H1 (cell line): ENCODE measurements around the gene INPP4B. TPM values are rescaled to one million over a fixed set of nuclear protein-coding genes. Genes with fewer than 3 reads are reported as not detected.

Source experiments
- CTCF ChIA-PET: fragments of 300-600 bp; sonication (Branson Sonifier 250); formaldehyde crosslinking; loops from one replicate; lab custom pipeline; 2021; ENCODE audit not compliant: partially characterized antibody; lab: Charles Lee
- POLR2A ChIA-PET: fragments of 300-600 bp; sonication (Branson Sonifier 250); formaldehyde crosslinking; loops from one replicate; lab custom pipeline; 2021; ENCODE audit warnings: inconsistent platforms; ENCODE audit not compliant: partially characterized antibody; lab: Charles Lee
- DNase-seq, 2 experiments: peaks; one replicate each; pipeline versions ENCODE4 v3.0.0 to v3.0.0-alpha.2; 2010 to 2022; ENCODE audit warnings: low spot score in 2 of 2, low read depth in 1 of 2, mixed read lengths in 1 of 2
- FAIRE-seq: peaks from 2 replicates; lab custom pipeline; 2011; peaks lifted over from hg19 to GRCh38; lab: Jason Lieb, UNC
- H2AFZ ChIP-seq: 2 replicates; pipeline ENCODE4 v1.8.1; 2012; ENCODE audit warnings: low read length, inconsistent platforms
- H2AK5ac ChIP-seq: 2 replicates; pipeline ENCODE4 v1.6.1; 2013; ENCODE audit warnings: low read depth, low read length
- H2BK120ac ChIP-seq: replicated peaks from 2 replicates; pipeline ENCODE3; 2013; ENCODE audit warnings: low read depth, low read length, inconsistent platforms
- H2BK12ac ChIP-seq: 2 replicates; pipeline ENCODE4 v1.6.1; 2013; ENCODE audit warnings: low read depth, low read length
- H2BK15ac ChIP-seq: 2 replicates; pipeline ENCODE4 v1.6.1; 2013; ENCODE audit warnings: low read length
- H2BK20ac ChIP-seq: 2 replicates; pipeline ENCODE4 v1.6.1; 2013; ENCODE audit warnings: low read length
- H2BK5ac ChIP-seq: 2 replicates; pipeline ENCODE4 v1.6.1; 2013; ENCODE audit warnings: low read depth, low read length
- H3K14ac ChIP-seq: 2 replicates; pipeline ENCODE4 v1.6.1; 2013; ENCODE audit warnings: inconsistent platforms; ENCODE audit not compliant: insufficient read length
- H3K18ac ChIP-seq: 2 replicates; pipeline ENCODE4 v1.6.1; 2013; ENCODE audit warnings: low read length; ENCODE audit errors: extremely low read depth
- H3K23ac ChIP-seq: 2 replicates; pipeline ENCODE4 v1.6.1; 2013; ENCODE audit warnings: inconsistent platforms; ENCODE audit not compliant: insufficient read length
- H3K23me2 ChIP-seq: 2 replicates; pipeline ENCODE4 v1.6.1; 2013; ENCODE audit warnings: low read depth, low read length
- H3K27ac ChIP-seq: 2 replicates; pipeline ENCODE4 v1.6.1; 2011; ENCODE audit warnings: low read depth, low read length, inconsistent platforms
- H3K27me3 ChIP-seq, 4 experiments: replicated peaks in 1 of 4; 1 replicate in 1 of 4; 2 replicates in 3 of 4; pipeline versions ENCODE4 v1.6.1 to v1.8.1; 2011 to 2013; ENCODE audit warnings: low read length in 3 of 4, mild to moderate bottlenecking in 3 of 4, inconsistent platforms in 2 of 4, mixed read lengths in 2 of 4, moderate library complexity in 1 of 4; ENCODE audit not compliant: control insufficient read depth in 3 of 4, insufficient read depth in 3 of 4; ENCODE audit errors: extremely low read depth in 1 of 4
- H3K36me3 ChIP-seq, 4 experiments: 2 replicates each; pipeline versions ENCODE4 v1.6.1 to v1.8.1; 2011 to 2013; ENCODE audit warnings: mild to moderate bottlenecking in 4 of 4, low read length in 3 of 4, moderate library complexity in 2 of 4, control low read depth in 1 of 4, inconsistent platforms in 1 of 4; ENCODE audit not compliant: insufficient read depth in 4 of 4, control insufficient read depth in 2 of 4
- H3K4ac ChIP-seq: replicated peaks from 2 replicates; pipeline ENCODE3; 2013; ENCODE audit warnings: low read length, low read depth, mixed read lengths, inconsistent platforms; ENCODE audit not compliant: insufficient read length
- H3K4me1 ChIP-seq, 4 experiments: replicated peaks in 1 of 4; 1 replicate in 1 of 4; 2 replicates in 3 of 4; pipeline versions ENCODE4 v1.6.1 to v1.8.1; 2011 to 2013; ENCODE audit warnings: low read length in 3 of 4, inconsistent platforms in 2 of 4, mixed read lengths in 1 of 4; ENCODE audit not compliant: insufficient read depth in 4 of 4, control insufficient read depth in 3 of 4
- H3K4me2 ChIP-seq, 2 experiments: 2 replicates each; pipeline versions ENCODE4 v1.6.1 to v1.8.1; 2011 to 2013; ENCODE audit warnings: low read depth in 2 of 2, low read length in 2 of 2, control low read depth in 1 of 2, inconsistent platforms in 1 of 2, mild to moderate bottlenecking in 1 of 2; ENCODE audit not compliant: insufficient read depth in 1 of 2
- H3K4me3 ChIP-seq, 4 experiments: fragments of 200-600, 300-600 bp in 1 of 4; sonication (generic), shearing (Covaris generic), sonication (Bioruptor Twin) in 1 of 4; 2 replicates each; pipeline versions ENCODE4 v1.5.1 to v1.8.1; 2011 to 2016; ENCODE audit warnings: low read length in 4 of 4, low read depth in 3 of 4, control low read depth in 2 of 4, inconsistent platforms in 2 of 4, mild to moderate bottlenecking in 2 of 4, mixed read lengths in 1 of 4, moderate library complexity in 1 of 4; ENCODE audit not compliant: insufficient read depth in 2 of 4; ENCODE audit errors: extremely low read depth in 1 of 4
- H3K56ac ChIP-seq: replicated peaks from 2 replicates; pipeline ENCODE3; 2013; ENCODE audit warnings: low read depth, mild to moderate bottlenecking, mixed read lengths, low read length, inconsistent platforms; ENCODE audit not compliant: insufficient read length
- H3K79me1 ChIP-seq: 2 replicates; pipeline ENCODE4 v1.6.1; 2013; ENCODE audit warnings: low read depth, low read length, control low read depth
- H3K79me2 ChIP-seq, 2 experiments: 2 replicates each; pipeline versions ENCODE4 v1.6.1 to v1.8.1; 2012 to 2013; ENCODE audit warnings: low read length in 2 of 2, mild to moderate bottlenecking in 2 of 2, inconsistent platforms in 1 of 2; ENCODE audit not compliant: insufficient read depth in 2 of 2, control insufficient read depth in 1 of 2
- H3K9ac ChIP-seq, 4 experiments: replicated peaks in 1 of 4; 1 replicate in 1 of 4; 2 replicates in 3 of 4; pipeline versions ENCODE4 v1.6.1 to v1.8.1; 2011 to 2013; ENCODE audit warnings: low read depth in 3 of 4, low read length in 3 of 4, control low read depth in 2 of 4, mild to moderate bottlenecking in 2 of 4, moderate library complexity in 2 of 4, inconsistent platforms in 1 of 4; ENCODE audit errors: extremely low read depth in 1 of 4
- H3K9me3 ChIP-seq, 2 experiments: 2 replicates each; pipeline versions ENCODE4 v1.6.1 to v1.8.1; 2012 to 2013; ENCODE audit warnings: mild to moderate bottlenecking in 2 of 2, moderate library complexity in 2 of 2, control low read depth in 1 of 2, inconsistent platforms in 1 of 2, low read depth in 1 of 2, low read length in 1 of 2, mixed read lengths in 1 of 2; ENCODE audit not compliant: insufficient read depth in 2 of 2
- H4K20me1 ChIP-seq, 2 experiments: replicated peaks in 1 of 2; 2 replicates each; pipeline versions ENCODE3 to v1.8.1; 2011 to 2013; ENCODE audit warnings: inconsistent platforms in 2 of 2, low read length in 2 of 2, mild to moderate bottlenecking in 1 of 2; ENCODE audit not compliant: insufficient read depth in 2 of 2, control insufficient read depth in 1 of 2
- H4K5ac ChIP-seq: 2 replicates; pipeline ENCODE4 v1.6.1; 2013; ENCODE audit warnings: low read length, low read depth, mixed read lengths, inconsistent platforms; ENCODE audit not compliant: insufficient read length
- H4K8ac ChIP-seq: 2 replicates; pipeline ENCODE4 v1.8.0; 2013; ENCODE audit warnings: mild to moderate bottlenecking, moderate library complexity, low read length, inconsistent platforms; ENCODE audit not compliant: insufficient read depth; ENCODE audit errors: extremely low read depth
- H4K91ac ChIP-seq: replicated peaks from 2 replicates; pipeline ENCODE3; 2013; ENCODE audit warnings: low read length, mixed read lengths, inconsistent platforms; ENCODE audit not compliant: insufficient read length
- CHD2 ChIP-seq: IDR thresholded peaks from 2 replicates; pipeline ENCODE4 v1.6.1; 2012; ENCODE audit warnings: low read length, improper control_type of control experiment
- CTBP2 ChIP-seq: IDR thresholded peaks from 2 replicates; pipeline ENCODE4 v1.7.0; 2011; ENCODE audit warnings: borderline replicate concordance, mild to moderate bottlenecking, moderate library complexity, mixed read lengths, low read length; ENCODE audit not compliant: insufficient read depth, insufficient read length
- E2F6 ChIP-seq: IDR thresholded peaks from 2 replicates; pipeline ENCODE4 v1.6.1; 2012; ENCODE audit warnings: inconsistent platforms
- SP4 ChIP-seq: IDR thresholded peaks from 2 replicates; pipeline ENCODE4 v1.6.1; 2012; ENCODE audit warnings: low read length, inconsistent platforms
- SRF ChIP-seq: IDR thresholded peaks from 2 replicates; pipeline ENCODE4 v1.6.1; 2011; ENCODE audit warnings: mild to moderate bottlenecking, low read depth, low read length, moderate library complexity
- WGBS, 2 experiments: shearing (Covaris generic) in 1 of 2; methylation state at CpG; one replicate each; pipeline versions ENCODE4 v1.1.6 to v1.1.7; 2013 to 2015; ENCODE audit warnings: low lambda C conversion rate in 2 of 2, mixed read lengths in 2 of 2, inconsistent platforms in 1 of 2, low coverage in 1 of 2, missing lambda C conversion rate in 1 of 2; ENCODE audit not compliant: insufficient replicate concordance in 2 of 2, insufficient coverage in 1 of 2, insufficient read length in 1 of 2; ENCODE audit errors: extremely low coverage in 1 of 2, missing lambda C conversion rate in 1 of 2; 5-methylcytosine and 5-hydroxymethylcytosine counted together
- polyA plus RNA-seq, 7 experiments: library from polyadenylated mRNA; depleted of rRNA in 3 of 7; stranded (reverse) in 5 of 7; unstranded in 2 of 7; fragments of >200 nt in 5 of 7; fragments of 200-250 nt in 2 of 7; gene quantifications; 1 replicate in 5 of 7; 2 replicates in 1 of 7; 4 replicates in 1 of 7; pipeline versions ENCODE4 v1.2.1 to v1.2.3, GENCODE V29; 2011 to 2013; ENCODE audit warnings: missing spikeins in 2 of 7, mixed read lengths in 2 of 7
- total RNA-seq: library from RNA; stranded (reverse); fragmentation: NEBNext Ultra II Directional; extraction: Animal tissue kit (Norgen Biotek cat#: 25700); gene quantifications from 2 replicates; pipeline ENCODE4 v1.2.1, GENCODE V29; 2021

The INPP4B gene
- total and polyA plus RNA-seq, 2 of the 8 experiments (the other 6 are each of a cell fraction or from before 2014, with no cell fraction given), result 0.11 to 0.54 TPM

DNA sequence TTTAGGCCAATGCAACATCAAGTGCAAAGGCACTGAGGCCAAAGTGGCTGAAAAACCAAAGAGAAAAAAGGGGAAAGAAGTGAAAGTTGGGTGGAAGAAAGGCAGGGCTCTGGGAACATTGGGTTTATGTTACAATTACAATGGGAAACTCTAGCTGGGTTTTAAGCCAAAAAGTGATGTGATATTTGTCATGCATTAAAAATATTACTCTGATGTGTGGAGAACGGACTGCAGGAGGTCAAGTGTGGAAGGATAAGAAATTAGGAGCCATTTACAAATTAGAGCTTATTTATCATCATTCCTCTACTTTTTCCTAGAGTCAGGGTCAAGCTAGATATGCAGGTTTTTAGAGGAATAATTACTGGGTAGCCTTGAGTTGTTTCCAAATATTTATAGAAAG, 516.8 kb downstream of the INPP4B start:
- no peak overlapping the region for H3K56ac ChIP-seq
- H3K18ac ChIP-seq, result no peak overlapping the region
- no peak overlapping the region for H4K91ac ChIP-seq
- TF ChIP-seq SP4 (no peak), E2F6 (no peak), SRF (no peak), CTBP2 (no peak), CHD2 (no peak)
- H3K4me1 ChIP-seq, result no peaks in the 10 kb centered on the region
- no peak for FAIRE-seq
- H2AFZ ChIP-seq, result no peak overlapping the region
- no peak overlapping the region for H2BK120ac ChIP-seq
- WGBS, 2 experiments, result 88% methylated on average over 1 of the region's 1 CpG; no CpG with 5 or more reads in 1 of the 2 experiments
- H3K23ac ChIP-seq, result no peak overlapping the region
- no peak overlapping the region for H2AK5ac ChIP-seq
- no peak for DNase-seq
- H3K36me3 ChIP-seq, result no peaks in the 10 kb centered on the region
- H3K9ac ChIP-seq, result no peak overlapping the region
- H4K20me1 ChIP-seq, result no peaks in the 10 kb centered on the region
- H4K5ac ChIP-seq, result no peak overlapping the region
- ChIA-PET CTCF (no interaction called here), POLR2A (no interaction called here)
- H3K79me1 ChIP-seq, result no peaks in the 10 kb centered on the region
- H3K14ac ChIP-seq, result no peak overlapping the region
- H3K4me2 ChIP-seq, result no peak overlapping the region
- H2BK20ac ChIP-seq, result no peak overlapping the region
- H3K9me3 ChIP-seq, result no peaks in the 10 kb centered on the region
- H3K27ac ChIP-seq, result no peak overlapping the region
- no peak overlapping the region for H2BK12ac ChIP-seq
- no peak overlapping the region for H2BK5ac ChIP-seq
- H3K79me2 ChIP-seq, result no peaks in the 10 kb centered on the region
- no peak overlapping the region for H2BK15ac ChIP-seq
- no peak overlapping the region for H3K4me3 ChIP-seq
- H3K23me2 ChIP-seq, result no peaks in the 10 kb centered on the region
- no peak overlapping the region for H4K8ac ChIP-seq
- H3K4ac ChIP-seq, result no peak overlapping the region
- no peaks in the 10 kb centered on the region for H3K27me3 ChIP-seq
